Measurements from ENCODE around the gene VAT1L.
"Not testable (repeated sequence)": the region's sequence is repeated elsewhere in the genome, so short reads cannot be mapped to it uniquely, and the experiment has no call there.

Gene VAT1L

GRCh38 chr16:77972062-77972392, 183.7 kb downstream of the VAT1L start:
- Histone ChIP-seq H3K4me3 (no peak overlapping the region), H3K36me3 (no peaks in the 10 kb centered on the region), H3K27ac (no peak overlapping the region)

GRCh38 chr16:77974883-77975282, 186.5 kb downstream of the VAT1L start:
- no peak for TF ChIP-seq Cebpa-rat (IDR thresholded peaks at IDR 0.05)
- peaks cover 0 to 19% (median 15%) of the 10 kb centered on the region in 10 experiments; a peak in 16 of 20 replicates for H3K4me1 ChIP-seq
- H3K27me3 ChIP-seq: no peaks in the 10 kb centered on the region
- H3K36me3 ChIP-seq: no peaks in the 10 kb centered on the region
- no peaks in the 10 kb centered on the region for H4K20me1 ChIP-seq
- no peak overlapping the region for H3K27ac ChIP-seq
- no peaks in the 10 kb centered on the region for H3K9me3 ChIP-seq (replicated peaks in 1 of 11)
- H3K4me3 ChIP-seq: no peak overlapping the region
- no peak overlapping the region for H3K9ac ChIP-seq
- no peak overlapping the region for H3K4me2 ChIP-seq

More at GRCh38 chr16:77972062-77972392, 183.7 kb downstream of the VAT1L start:
- Histone ChIP-seq H3K4me1 (peaks cover 3 to 19% (median 14%) of the 10 kb centered on the region in 10 experiments; a peak in 18 of 20 replicates), H3K27me3 (no peaks in the 10 kb centered on the region), H3K9me3 (replicated peaks in 1 of 11) (peaks cover 0 to 10% (median 0%) of the 10 kb centered on the region in 11 experiments; a peak in 1 of 22 replicates), H3K4me2 (no peak overlapping the region), H3K9ac (no peak overlapping the region), H4K20me1 (no peaks in the 10 kb centered on the region)
- TF ChIP-seq Cebpa-rat (IDR thresholded peaks at IDR 0.05): no peak

- H4K20me1 ChIP-seq: no peaks in the 10 kb centered on the region
- no peak overlapping the region for H3K9ac ChIP-seq
- no peaks in the 10 kb centered on the region for H3K36me3 ChIP-seq
- no peak overlapping the region for H3K4me3 ChIP-seq
- peaks cover 0 to 19% (median 15%) of the 10 kb centered on the region in 10 experiments; a peak in 16 of 20 replicates for H3K4me1 ChIP-seq
- no peak for TF ChIP-seq Cebpa-rat (IDR thresholded peaks at IDR 0.05)
- no peaks in the 10 kb centered on the region for H3K27me3 ChIP-seq
- H3K27ac ChIP-seq: no peak overlapping the region
- H3K9me3 ChIP-seq (replicated peaks in 1 of 11): no peaks in the 10 kb centered on the region
- H3K4me2 ChIP-seq: peak overlapping the region in 1 of 11 experiments; percentile 62; a peak in 1 of 22 replicates
Observed at GRCh38 chr16:77975942-77976341, 187.6 kb downstream of the VAT1L start.

GRCh38 chr16:77977339-77977738, 189.0 kb downstream of the VAT1L start:
- Histone ChIP-seq H3K9ac (0 out of 22 replicates have a peak overlapping the region, but pooled peaks of 1 of the 11 experiments have one; percentile 24), H3K27ac (peak overlapping the region in 6 of 11 experiments; percentile 28 to 62 (median 48); a peak in 12 of 22 replicates), H3K36me3 (no peaks in the 10 kb centered on the region), H3K27me3 (no peaks in the 10 kb centered on the region), H3K4me2 (peak overlapping the region in 10 of 11 experiments; percentile 8 to 70 (median 54); a peak in 17 of 22 replicates), H3K9me3 (replicated peaks in 1 of 11) (no peaks in the 10 kb centered on the region), H4K20me1 (no peaks in the 10 kb centered on the region), H3K4me1 (peaks cover 0 to 19% (median 15%) of the 10 kb centered on the region in 10 experiments; a peak in 16 of 20 replicates), H3K4me3 (no peak overlapping the region)
- peak in 9 of 11 experiments; percentile 13 to 80 (median 64); a peak in 12 of 22 replicates for TF ChIP-seq Cebpa-rat (IDR thresholded peaks at IDR 0.05)

GRCh38 chr16:77985111-77985510, 196.7 kb downstream of the VAT1L start:
- Histone ChIP-seq H3K4me2 (no peak overlapping the region), H3K27ac (no peak overlapping the region), H3K9ac (no peak overlapping the region), H3K9me3 (replicated peaks in 1 of 11) (no peaks in the 10 kb centered on the region), H3K4me1 (no peaks in the 10 kb centered on the region), H3K36me3 (no peaks in the 10 kb centered on the region), H4K20me1 (no peaks in the 10 kb centered on the region), H3K4me3 (no peak overlapping the region), H3K27me3 (no peaks in the 10 kb centered on the region)
- no peak for TF ChIP-seq Cebpa-rat (IDR thresholded peaks at IDR 0.05)

- no peak overlapping the region for H3K27ac ChIP-seq
- H3K9ac ChIP-seq: no peak overlapping the region
- H3K36me3 ChIP-seq: no peaks in the 10 kb centered on the region
- H3K4me1 ChIP-seq: no peaks in the 10 kb centered on the region
- H4K20me1 ChIP-seq: no peaks in the 10 kb centered on the region
- TF ChIP-seq Cebpa-rat (IDR thresholded peaks at IDR 0.05): no peak
- no peaks in the 10 kb centered on the region for H3K27me3 ChIP-seq
- H3K4me3 ChIP-seq: no peak overlapping the region
- H3K4me2 ChIP-seq: no peak overlapping the region
- H3K9me3 ChIP-seq (replicated peaks in 1 of 11): peaks cover 0 to 7% (median 0%) of the 10 kb centered on the region in 11 experiments; a peak in 4 of 22 replicates
Observed at GRCh38 chr16:77986011-77986740, 197.8 kb downstream of the VAT1L start.

- H4K20me1 ChIP-seq: no peaks in the 10 kb centered on the region
- no peak for TF ChIP-seq Cebpa-rat (IDR thresholded peaks at IDR 0.05)
- H3K4me3 ChIP-seq: no peak overlapping the region
- H3K27ac ChIP-seq: no peak overlapping the region
- H3K36me3 ChIP-seq: no peaks in the 10 kb centered on the region; a peak in 1 of 22 replicates
- no peak overlapping the region for H3K9ac ChIP-seq
- no peak overlapping the region for H3K4me2 ChIP-seq
- peaks cover 0 to 23% (median 6%) of the 10 kb centered on the region in 11 experiments; a peak in 10 of 22 replicates for H3K9me3 ChIP-seq (replicated peaks in 1 of 11)
- H3K4me1 ChIP-seq: peaks cover 0 to 3% (median under 1%) of the 10 kb centered on the region in 10 experiments; a peak in 8 of 20 replicates
- H3K27me3 ChIP-seq: no peaks in the 10 kb centered on the region
Observed at GRCh38 chr16:77987810-77988209, 199.4 kb downstream of the VAT1L start.

GRCh38 chr16:77989846-77990245, 201.5 kb downstream of the VAT1L start:
- peaks cover 0 to 11% (median 9%) of the 10 kb centered on the region in 10 experiments; a peak in 12 of 20 replicates for H3K4me1 ChIP-seq
- H3K27ac ChIP-seq: no peak overlapping the region
- H3K27me3 ChIP-seq: no peaks in the 10 kb centered on the region
- no peaks in the 10 kb centered on the region for H4K20me1 ChIP-seq
- no peak overlapping the region for H3K9ac ChIP-seq
- peaks cover 0 to 28% (median 7%) of the 10 kb centered on the region in 11 experiments; a peak in 11 of 22 replicates for H3K9me3 ChIP-seq (replicated peaks in 1 of 11)
- TF ChIP-seq Cebpa-rat (IDR thresholded peaks at IDR 0.05): no peak
- H3K4me2 ChIP-seq: no peak overlapping the region
- no peak overlapping the region for H3K4me3 ChIP-seq
- H3K36me3 ChIP-seq: no peaks in the 10 kb centered on the region; a peak in 1 of 22 replicates

GRCh38 chr16:77991701-77992100, 203.3 kb downstream of the VAT1L start:
- Histone ChIP-seq H3K4me2 (no peak overlapping the region), H3K27me3 (no peaks in the 10 kb centered on the region), H3K9me3 (replicated peaks in 1 of 11) (peaks cover 15 to 47% (median 26%) of the 10 kb centered on the region in 11 experiments), H3K36me3 (peaks cover 0 to 9% (median 0%) of the 10 kb centered on the region in 11 experiments; a peak in 1 of 22 replicates), H4K20me1 (no peaks in the 10 kb centered on the region), H3K4me3 (no peak overlapping the region), H3K27ac (no peak overlapping the region), H3K4me1 (peaks cover 0 to 11% (median 9%) of the 10 kb centered on the region in 10 experiments; a peak in 12 of 20 replicates), H3K9ac (no peak overlapping the region)
- TF ChIP-seq Cebpa-rat (IDR thresholded peaks at IDR 0.05): no peak

- not testable (repeated sequence) for H3K4me3 ChIP-seq, H3K27ac ChIP-seq, H3K27me3 ChIP-seq, H4K20me1 ChIP-seq, H3K36me3 ChIP-seq, H3K4me2 ChIP-seq, H3K9ac ChIP-seq
- Histone ChIP-seq H3K4me1 (peaks cover 0 to 11% (median 9%) of the 10 kb centered on the region in 10 experiments; a peak in 12 of 20 replicates), H3K9me3 (replicated peaks in 1 of 11) (peaks cover 21 to 54% (median 31%) of the 10 kb centered on the region in 11 experiments)
Observed at GRCh38 chr16:77992381-77992780, 204.0 kb downstream of the VAT1L start.
